HCT116 (cell line): ENCODE measurements around the gene NRCAM.

Experiments
- EZH2 ChIP-seq: fragments of 200-600 bp; sonication (generic); IDR thresholded peaks from 2 replicates; pipeline ENCODE4 v1.6.1; 2017; ENCODE audit warnings: antibody characterized with exemption, mixed run types
- POLR2A ChIP-seq: IDR thresholded peaks from 2 replicates; pipeline ENCODE4 v1.7.0; 2011; ENCODE audit warnings: borderline replicate concordance; ENCODE audit not compliant: insufficient read depth, insufficient read length; ENCODE audit errors: extremely low read depth
- TF ChIP-seq, protein P1 (sequence below), 3 experiments: fragments of 200-600 bp in 1 of 3; sonication (generic) in 1 of 3; IDR thresholded peaks in 2 of 3; conservative IDR thresholded peaks in 1 of 3; 2 replicates each; pipeline ENCODE4 v1.5.1; 2012 to 2017; ENCODE audit warnings: low read depth in 2 of 3, low read length in 2 of 3, antibody characterized with exemption in 1 of 3, borderline replicate concordance in 1 of 3, control low read depth in 1 of 3, mild to moderate bottlenecking in 1 of 3, mixed read lengths in 1 of 3, mixed run types in 1 of 3, moderate library complexity in 1 of 3; ENCODE audit not compliant: insufficient read depth in 1 of 3
- TF ChIP-seq, protein P2 (sequence below): IDR thresholded peaks from 2 replicates; pipeline ENCODE4 v1.6.1; 2012

- TF ChIP-seq EZH2 (no peak), POLR2A (no peak)
- TF ChIP-seq, protein P1, sequence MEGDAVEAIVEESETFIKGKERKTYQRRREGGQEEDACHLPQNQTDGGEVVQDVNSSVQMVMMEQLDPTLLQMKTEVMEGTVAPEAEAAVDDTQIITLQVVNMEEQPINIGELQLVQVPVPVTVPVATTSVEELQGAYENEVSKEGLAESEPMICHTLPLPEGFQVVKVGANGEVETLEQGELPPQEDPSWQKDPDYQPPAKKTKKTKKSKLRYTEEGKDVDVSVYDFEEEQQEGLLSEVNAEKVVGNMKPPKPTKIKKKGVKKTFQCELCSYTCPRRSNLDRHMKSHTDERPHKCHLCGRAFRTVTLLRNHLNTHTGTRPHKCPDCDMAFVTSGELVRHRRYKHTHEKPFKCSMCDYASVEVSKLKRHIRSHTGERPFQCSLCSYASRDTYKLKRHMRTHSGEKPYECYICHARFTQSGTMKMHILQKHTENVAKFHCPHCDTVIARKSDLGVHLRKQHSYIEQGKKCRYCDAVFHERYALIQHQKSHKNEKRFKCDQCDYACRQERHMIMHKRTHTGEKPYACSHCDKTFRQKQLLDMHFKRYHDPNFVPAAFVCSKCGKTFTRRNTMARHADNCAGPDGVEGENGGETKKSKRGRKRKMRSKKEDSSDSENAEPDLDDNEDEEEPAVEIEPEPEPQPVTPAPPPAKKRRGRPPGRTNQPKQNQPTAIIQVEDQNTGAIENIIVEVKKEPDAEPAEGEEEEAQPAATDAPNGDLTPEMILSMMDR (IDR thresholded peaks at IDR 0.05 in 2 of 3, conservative IDR thresholded peaks at IDR 0.05 in 1 of 3; ENCODE audit: borderline replicate concordance in 1 of 3, insufficient read depth in 1 of 3, low read depth in 2 of 3, low read length in 2 of 3), result no peak
- TF ChIP-seq, protein P2, sequence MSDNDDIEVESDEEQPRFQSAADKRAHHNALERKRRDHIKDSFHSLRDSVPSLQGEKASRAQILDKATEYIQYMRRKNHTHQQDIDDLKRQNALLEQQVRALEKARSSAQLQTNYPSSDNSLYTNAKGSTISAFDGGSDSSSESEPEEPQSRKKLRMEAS, result no peak
These were observed 306.3 kb downstream of the NRCAM start for GRCh38 chr7:108149908-108150307.
